Urothelium cell line (cell line): ENCODE measurements around the gene SDK1.

Experiments
- DNase-seq: peaks from one replicate; pipeline ENCODE4 v3.0.0; 2011; ENCODE audit warnings: low spot score, mixed read lengths
- FAIRE-seq: peaks from 2 replicates; lab custom pipeline; 2011; peaks lifted over from hg19 to GRCh38; lab: Jason Lieb, UNC

The SDK1 gene

DNA sequence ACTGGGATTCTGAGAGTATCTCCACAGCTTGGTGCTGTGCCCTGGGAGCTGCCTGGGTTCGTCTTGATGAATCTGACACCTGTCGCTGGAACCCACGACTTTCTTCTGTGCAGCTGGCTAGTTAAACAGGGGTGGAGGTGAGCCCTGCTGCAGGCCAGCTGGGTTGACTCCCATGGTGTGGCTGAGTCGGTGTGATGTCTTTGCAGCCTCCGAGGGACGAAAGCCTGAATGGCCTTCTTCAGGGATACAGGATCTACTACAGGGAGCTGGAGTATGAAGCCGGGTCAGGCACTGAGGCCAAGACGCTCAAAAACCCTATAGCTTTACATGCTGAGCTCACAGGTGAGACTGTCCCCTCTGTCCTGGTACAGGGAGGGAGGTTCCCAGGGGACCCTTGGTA is 873.0 kb downstream of the SDK1 start:
- no peak for DNase-seq
- peak; percentile 20 for FAIRE-seq

DNA sequence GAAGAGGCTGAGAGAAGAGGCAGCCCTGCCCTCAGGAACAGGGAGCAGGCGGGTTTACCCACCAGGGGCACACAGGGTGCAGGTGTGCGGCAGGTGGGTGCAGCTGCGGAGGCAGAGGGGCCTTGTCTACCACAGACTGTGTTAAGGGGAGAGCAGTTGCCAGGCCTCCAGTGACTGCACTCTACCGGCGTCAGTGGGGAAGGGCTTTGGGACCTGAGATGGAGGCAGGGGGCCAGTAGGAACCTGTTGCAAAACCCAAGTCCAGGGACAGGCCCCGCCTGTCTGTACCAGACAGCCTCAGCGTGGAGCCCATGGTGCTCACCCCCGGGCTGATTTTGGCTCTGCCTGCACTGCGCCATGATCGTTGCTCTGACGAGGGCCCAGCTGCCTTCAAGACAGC is 873.4 kb downstream of the SDK1 start:
- DNase-seq (no peak), FAIRE-seq (peak; percentile 62)

DNA sequence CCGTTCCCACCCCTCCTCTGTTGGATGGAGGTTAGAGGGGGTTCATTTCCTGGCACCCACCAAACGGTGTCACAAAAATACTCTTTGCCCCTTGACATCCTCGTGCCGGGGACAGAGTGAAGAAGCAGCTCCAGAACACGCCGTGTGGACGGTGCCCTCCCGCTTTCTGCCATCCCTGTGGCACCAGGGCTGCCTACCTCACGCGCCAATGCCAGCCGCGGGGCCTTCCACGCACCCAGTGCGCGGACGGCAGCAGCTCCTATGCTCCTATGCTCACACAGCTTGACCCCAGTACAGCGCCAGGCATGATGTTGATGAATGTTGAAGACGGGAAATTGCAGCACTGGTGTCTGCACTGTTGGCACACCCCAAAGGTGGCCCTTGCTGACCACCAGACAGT is 873.8 kb downstream of the SDK1 start:
- DNase-seq (no peak), FAIRE-seq (peak; percentile 44)

DNA sequence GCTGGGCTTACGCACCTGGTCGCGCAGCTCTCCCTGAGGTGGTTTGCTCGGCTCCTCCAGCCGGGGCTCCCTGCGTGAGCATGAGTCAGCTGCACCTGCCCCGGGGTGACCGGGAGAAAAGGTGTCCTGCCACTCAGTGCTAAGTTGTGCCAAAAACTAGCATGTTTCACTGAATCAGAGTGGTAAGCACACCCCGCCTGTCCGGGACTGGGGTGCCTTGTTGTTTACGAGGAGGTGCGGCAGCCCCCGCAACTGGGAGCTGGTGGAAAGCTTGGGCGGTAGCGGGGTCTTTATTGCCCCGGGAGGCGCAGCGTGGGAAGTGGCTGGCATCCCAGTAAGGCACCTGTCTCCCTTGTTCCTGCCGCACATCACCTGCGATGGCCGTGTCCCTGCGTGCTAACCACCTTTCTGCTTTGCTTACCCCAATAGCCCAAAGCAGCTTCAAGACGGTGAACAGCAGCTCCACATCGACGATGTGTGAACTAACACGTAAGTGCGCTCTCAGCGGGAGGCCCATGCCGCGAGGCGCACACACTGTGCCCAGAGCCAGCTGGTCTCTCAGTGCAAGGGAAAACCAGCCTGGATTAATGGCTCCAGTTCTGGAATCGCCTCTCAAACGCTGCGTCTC is 874.4 kb downstream of the SDK1 start:
- peak; percentile 95 for FAIRE-seq
- no peak for DNase-seq

DNA sequence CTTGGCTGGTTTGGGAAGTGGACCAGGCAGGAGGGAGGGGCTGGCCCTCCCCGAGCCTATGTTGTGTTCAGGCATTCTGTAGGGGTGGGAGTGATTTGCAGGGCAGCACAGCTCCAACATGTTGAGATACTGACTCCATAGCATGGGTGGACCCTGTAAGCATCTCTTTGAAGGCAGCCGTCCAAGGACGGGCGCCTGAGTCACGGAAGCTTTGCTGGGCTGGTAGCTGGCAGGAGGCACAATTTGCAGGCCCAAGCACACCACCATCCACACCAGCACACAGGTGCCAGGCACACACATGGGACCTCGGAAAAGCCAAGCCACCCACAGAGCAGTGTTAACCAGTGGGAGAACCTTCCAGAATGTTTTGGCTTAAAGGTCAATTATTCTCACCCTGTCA is 875.9 kb downstream of the SDK1 start:
- FAIRE-seq: peak; percentile 17
- DNase-seq: no peak

DNA sequence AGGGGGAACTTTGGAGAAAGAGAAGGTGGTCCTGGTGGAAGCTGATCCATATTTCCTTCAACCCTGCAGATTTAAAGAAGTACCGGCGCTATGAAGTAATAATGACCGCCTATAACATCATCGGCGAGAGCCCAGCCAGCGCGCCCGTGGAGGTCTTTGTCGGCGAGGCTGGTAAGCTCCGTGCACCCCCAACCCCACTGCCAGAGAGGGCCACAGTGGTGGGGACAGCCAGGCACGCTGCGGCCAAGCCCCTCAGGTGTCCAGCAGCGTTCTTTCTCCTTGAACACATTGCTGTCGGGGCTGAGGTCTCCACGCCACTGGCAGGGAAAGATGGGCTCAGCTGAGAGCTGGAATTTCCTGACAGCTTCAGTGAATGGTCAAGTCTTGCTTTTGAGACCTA is 877.4 kb downstream of the SDK1 start:
- peak; percentile 91 for FAIRE-seq
- DNase-seq: no peak

DNA sequence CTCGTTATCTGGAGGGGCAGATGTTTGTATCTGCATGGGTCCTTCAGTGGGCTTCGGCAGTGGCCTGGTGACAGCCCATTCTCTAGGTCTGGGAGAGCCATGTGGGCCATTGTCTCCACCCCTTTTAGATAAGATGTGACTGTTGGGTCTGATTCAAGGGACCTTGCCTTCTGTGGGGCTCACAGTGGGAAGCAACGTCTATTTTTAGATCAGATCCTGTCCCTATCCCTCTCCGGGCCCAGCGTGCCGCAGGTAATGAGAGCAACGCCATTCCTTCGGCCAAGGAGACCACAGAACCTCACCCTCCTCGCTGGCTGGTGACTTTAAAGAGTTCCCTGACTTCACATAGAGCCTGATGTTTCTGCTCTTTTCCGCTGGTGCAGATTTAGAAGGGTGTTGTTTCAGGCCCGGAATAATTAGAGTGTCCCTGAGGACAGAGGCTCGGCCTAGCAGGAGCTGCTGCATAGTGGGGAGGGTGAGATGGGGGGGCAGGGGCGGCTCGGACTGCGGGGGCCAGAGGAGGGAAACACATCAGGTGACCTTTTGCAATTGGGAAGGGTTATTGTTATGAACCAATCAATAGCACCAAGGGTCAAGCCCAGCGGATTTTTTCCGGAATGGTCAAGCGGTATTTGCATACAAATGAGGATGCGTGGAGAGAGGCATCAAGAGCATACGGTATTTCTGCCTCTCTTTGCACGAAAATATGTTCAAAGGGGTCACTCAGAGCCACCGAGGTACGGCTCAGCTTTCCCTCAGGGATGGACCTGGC is 878.0 kb downstream of the SDK1 start:
- DNase-seq: no peak
- FAIRE-seq: peak; percentile 52

DNA sequence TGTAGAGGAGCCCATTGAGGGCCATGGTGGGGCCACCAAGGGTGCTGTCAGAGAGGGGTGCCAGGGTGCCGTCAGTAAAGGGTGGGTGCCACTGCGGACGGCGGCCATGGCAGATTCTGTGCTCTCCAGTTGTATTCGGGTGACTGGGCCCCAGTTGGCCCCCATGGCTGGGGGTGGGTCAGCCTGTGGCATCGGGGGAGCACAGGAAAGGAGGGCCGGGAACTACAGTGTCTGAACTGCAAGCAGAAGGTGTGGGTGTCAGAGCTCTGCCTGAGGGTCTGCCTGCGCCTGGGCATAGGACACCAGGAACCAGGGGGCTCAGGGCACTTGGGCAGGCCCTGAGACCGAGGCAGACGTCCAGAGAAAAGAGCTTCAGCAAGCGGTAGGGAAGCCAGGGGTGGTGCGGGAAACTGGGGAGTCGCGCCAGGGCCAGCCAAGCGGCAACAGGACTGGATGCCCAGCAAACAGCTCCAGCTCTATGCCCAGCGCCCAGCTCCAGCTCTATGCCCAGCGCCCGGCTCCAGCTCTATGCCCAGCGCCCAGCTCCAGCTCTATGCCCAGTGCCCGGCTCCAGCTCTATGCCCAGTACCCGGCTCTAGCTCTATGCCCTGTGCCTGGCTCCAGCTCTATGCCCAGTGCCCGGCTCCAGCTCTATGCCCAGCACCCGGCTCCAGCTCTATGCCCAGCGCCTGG is 878.8 kb downstream of the SDK1 start:
- DNase-seq: no peak
- peak; percentile 40 for FAIRE-seq

DNA sequence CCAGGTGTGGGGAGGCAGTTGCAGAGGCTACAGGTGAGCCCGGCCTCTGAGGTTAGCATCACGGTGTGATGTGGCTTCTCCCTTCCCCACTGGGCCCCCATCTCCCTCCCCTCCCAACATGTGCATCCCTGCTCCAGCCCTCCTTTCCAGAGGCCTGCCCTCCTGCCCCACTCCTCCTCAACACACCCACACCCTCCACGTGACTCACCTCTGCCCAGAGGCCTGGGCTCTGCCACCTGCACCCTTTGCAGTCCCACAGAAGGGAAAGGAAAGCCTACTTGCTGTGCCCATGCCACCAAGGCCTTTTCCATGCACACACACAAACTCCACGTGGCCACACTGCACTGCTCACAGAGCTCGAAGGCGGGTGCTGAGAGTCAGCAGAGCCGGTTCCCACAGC is 880.4 kb downstream of the SDK1 start:
- FAIRE-seq: no peak
- DNase-seq: no peak

DNA sequence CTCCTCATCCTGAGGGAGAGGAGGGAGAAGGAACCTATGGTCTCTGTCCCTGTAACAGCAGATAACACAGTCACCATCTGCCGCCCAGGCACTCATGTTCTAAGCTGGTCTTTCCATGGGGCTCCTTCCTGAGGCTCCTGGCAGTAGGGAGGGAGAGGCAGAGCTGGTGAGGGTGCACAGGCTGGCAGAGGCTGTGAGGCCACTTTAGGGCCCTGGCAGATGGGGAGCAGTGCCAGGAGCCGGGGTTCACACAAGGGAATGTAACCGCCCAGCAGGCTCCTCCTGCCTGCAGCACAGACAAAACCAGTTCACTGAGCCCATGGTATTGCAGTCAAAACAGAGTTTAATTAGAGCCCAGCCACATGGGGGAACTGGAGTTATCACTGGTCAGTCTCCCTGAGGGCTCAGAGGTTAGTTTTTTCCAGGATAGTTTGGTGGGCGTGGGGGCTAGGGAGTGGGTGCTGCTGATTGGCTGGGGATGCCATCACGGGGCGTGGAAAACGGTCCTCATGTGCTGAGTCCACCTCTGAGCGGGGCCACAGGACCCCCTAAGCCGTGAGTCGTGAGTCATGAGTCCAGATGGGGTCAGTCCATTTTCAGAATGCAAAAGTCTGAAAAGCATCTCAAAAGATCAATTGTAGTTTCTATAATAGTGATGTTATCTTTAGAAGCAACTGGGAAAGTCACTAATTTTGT is 881.7 kb downstream of the SDK1 start:
- no peak for FAIRE-seq

DNA sequence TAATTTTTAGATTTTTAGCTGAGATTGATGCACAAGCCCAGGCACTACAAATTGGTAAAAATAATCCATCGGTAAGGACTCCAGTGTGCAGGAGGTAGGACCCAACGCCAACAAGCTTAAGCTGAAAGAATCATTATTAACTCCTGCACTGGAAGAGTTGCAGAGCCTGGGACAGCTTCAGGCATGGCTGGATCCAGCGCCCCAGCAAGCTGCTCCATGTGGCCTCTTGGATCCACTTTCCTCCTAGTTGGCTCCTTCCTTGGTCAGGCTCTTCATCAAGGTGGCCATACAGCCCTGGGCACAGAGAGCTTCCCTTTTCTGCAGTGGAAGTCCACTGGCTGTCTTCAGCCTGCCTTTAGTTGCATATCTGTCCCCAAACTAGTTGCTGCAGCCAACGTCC is 883.6 kb downstream of the SDK1 start:
- DNase-seq: no peak
- peak; percentile 13 for FAIRE-seq

More for the DNA sequence above, 881.7 kb downstream of the SDK1 start:
- DNase-seq: no peak

DNA sequence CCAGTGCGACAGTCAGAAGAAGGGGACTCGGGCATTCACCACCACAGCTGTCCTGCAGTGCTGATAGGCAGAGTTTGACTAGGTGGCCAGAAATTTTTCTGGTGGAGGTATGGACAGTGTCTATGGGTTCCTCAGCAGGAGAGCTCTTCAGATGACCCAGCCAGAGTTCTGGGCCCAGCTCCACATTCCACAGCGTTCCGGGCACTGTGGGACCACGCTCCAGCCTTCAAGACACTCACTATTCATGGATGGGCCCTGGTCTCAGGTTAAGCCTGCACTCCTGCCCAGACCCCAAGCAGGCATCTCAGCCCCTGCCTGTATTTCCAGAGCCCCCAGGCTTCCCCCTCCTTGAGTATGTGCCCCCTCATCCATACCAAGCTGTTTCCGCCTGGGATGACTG is 884.1 kb downstream of the SDK1 start:
- DNase-seq (no peak), FAIRE-seq (no peak)

DNA sequence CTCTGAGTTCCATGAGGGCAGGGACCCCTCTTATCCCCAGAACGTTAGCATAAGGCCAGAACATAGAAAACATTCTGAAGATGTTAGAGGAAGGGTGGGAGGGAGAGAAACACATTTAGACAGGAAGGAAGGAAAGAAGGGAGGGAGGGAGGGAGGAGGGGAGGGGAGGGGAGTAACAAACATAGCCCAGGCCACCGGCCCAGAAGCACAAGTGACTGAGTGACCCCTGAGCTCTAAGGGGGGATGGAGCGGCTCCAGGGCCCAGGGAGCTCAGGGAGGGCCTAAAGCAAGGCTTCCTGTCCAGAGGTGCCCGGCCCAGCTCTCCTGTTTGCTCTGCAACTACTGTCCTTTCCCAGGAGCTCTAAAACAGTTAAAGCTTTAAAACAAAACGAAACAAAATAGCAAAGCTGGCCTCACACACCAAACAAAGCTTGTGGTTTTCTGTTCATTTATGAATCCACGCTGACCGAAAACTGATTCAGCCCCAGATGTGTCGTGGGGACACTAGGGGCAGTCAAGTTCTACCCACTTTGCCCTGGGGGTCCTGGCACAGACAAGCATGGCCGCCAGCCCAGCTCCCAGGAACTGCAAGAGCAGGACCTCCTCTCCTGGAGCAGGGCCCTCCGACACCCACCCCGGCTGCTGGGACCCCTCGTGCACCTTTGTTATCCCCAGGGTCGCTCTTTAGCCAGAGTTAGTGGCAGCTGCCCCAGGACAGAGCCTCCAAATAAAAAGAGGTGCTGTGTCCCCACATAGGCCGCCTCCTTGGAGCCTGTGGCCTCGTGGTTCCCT is 884.9 kb downstream of the SDK1 start:
- DNase-seq (no peak), FAIRE-seq (peak; percentile 63)

DNA sequence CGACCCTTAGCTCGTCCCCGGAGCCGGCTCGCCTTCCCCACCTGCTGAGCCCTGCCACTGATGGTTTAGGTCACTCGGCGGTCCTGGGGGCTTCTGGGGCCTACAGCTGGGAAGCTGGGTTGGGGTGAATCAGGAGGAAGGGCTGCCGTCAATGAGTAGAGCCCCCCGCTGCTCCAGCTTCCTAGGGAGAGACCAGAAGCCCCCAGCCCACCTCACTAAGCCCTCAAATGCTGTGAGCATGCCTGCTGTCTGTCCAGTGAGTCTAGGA is 885.4 kb downstream of the SDK1 start:
- DNase-seq (no peak), FAIRE-seq (no peak)

DNA sequence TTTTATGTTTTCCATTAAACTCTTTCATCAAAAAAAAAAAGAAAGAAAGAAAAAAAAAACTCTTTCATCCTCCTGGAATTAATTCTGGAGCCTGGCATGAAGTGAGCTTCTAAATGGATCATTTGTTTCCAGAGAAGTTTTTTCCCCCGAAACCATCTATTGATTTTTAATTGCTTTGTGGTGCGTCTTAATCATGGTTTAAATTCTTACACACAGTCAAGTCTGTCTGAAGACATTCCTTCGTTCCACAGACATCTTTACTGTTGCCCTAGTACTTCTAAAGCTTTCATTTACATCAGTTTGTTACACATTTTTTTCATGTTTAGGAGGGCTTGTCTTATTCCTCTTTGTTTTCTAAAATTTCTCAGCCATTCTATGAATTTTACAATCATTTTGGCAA is 887.6 kb downstream of the SDK1 start:
- no peak for DNase-seq
- FAIRE-seq: no peak

DNA sequence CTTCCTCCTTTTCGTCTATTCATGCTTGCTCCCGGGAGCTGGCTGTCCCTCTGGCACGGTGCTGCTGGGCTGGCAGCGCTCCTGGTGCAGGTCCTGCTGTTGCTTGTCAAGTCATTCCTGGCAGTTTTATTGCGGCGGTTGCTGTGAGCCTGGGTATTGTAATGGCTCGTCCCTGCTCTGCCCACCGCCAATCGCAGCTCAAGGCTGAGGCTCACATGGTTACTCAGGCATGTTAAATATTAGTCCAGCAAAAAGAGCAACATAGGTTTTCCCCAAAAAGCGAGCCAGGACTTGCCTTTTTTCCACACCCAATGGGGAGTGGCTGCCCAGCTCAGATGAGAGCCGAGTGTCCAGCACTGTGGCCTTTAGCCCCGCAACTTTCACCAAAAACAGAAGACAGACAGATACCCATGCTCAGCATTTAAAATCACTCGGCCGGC is 888.1 kb downstream of the SDK1 start:
- FAIRE-seq (no peak), DNase-seq (no peak)

DNA sequence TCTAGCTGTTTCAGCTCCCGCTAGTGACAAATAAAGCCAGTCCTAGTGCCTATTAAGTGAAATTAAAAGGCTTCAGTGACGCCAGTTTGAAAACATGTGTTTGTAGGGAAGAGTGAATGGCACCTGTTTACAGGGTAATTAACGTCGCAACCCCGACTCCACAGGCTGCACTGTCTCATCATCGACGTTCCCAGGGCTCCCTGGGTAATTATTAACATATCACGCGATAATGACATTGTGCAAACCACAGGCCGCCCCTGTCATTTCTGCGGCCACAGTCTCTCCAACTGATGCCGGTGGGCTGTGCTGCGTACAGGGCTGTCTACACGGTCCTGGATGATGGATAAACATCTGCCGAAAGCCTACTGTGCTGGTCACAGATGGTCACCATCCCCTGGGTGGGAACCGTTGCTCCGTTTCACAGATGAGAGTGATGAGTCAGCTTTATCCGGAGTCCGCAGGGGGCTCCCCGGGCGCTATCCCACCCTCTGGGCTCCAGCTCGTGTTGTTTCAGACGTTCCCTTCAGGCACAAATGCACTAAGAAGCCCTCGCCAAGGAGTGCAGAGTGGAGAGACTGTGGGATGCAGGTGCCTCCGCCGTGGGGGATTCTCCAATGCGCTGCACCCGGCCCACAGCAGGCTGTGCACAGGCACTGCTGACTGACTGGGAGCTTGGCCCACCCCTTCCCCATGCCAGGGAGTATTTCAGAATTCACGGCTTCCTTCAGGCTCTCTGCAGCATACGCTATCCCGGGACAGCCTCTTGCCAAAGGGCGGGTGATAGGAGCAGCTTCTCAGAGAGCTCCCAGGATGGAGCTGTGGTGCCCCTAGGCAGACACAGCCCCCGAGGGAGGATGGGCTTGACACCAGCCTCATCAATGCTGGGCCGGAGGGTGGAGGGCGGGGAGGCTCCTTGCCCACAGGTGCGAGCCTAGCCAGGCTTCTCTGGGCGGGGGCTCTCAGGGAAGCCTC is 889.2 kb downstream of the SDK1 start:
- FAIRE-seq (peak; percentile 79), DNase-seq (no peak)

DNA sequence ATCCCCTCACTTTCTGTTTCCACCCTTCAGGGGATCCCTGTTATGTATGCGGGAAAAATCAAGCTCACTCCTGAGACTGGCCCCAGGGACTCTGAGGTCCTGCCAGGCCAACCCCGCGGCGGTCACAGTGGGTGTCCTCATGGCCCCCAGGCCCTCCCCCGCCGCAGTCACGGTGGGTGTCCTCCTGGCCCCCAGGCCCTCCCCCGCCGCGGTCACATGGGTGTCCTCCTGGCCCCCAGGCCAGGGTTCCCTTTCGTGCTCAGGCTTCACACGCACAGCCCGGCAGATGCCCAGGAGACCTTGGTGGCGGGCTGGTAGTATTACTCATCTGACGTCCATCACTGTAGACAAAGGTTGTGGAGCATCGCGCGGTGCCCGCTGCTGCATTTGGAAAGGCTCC is 890.0 kb downstream of the SDK1 start:
- FAIRE-seq (peak; percentile 94), DNase-seq (no peak)

DNA sequence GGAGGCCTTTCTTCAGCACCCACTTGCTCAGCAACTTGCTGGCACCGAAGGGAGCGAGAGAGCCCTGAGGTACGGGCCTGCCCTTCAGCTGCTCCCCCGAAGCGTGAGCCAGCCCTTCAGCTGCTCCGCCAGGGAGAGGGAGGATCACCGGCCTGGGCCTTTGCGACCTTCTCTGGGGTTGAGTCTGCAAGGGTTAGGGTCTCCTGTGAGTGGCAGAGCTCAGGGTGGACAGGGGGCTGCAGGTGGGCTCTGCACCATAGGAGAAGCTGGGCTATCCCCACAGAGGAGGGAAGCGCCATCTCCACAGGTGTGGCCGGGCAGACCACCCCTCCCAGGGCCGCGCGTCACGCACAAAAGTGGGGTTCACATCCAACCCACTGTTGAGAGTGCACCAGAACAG is 890.5 kb downstream of the SDK1 start:
- FAIRE-seq: peak; percentile 59

DNA sequence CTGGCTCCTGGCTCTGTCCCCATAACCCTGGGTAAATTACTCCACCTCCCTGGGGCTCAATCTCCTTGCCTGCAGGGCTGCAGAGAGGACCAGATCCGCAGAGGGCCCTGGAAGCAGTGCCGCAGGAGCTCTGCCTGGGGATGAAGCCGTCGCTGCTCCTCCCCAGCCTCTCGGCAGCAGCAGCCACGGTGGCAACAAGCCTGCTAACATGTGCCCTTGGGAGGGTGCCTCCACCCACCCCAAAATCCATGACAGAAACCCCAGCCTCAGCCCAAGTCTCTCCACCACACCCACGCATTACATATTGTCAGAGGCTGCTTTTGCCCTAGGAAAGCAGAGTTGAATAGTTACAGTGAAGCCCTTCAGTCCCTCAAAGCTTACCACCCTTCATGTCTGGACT is 894.6 kb downstream of the SDK1 start:
- FAIRE-seq (peak; percentile 77), DNase-seq (no peak)

More for the DNA sequence above, 890.5 kb downstream of the SDK1 start:
- no peak for DNase-seq
